K562 (cell line): ENCODE measurements around the gene HOXD4. TPM values are rescaled to one million over a fixed set of nuclear protein-coding genes. Genes with fewer than 3 reads are reported as not detected.

Source experiments
- ATAC-seq: fragments of 200-7000 bp; cut with Tn5 transposase; 3 replicates; pipeline ENCODE4 v1.9.1; 2020; ENCODE audit warnings: moderate library complexity
- BruUV-seq: library from RNA; stranded (reverse); fragments of 400-500 nt; replicated peaks from 2 replicates; lab custom pipeline; 2021; lab: Mats Ljungman, UMichigan
- CTCF ChIA-PET: fragments of 300-600 bp; formaldehyde crosslinking; extraction: SDS; loops from one replicate; lab custom pipeline; 2021; ENCODE audit warnings: low intra/inter-chr PET ratio; lab: Yijun Ruan, JAX
- POLR2A ChIA-PET: fragments of 300-600, 350-650 bp; sonication (Branson Sonifier 250); formaldehyde crosslinking; extraction: SDS; loops from one replicate; lab custom pipeline; 2021; ENCODE audit warnings: antibody characterized with exemption, inconsistent platforms; lab: Yijun Ruan, JAX
- DNase-seq, 4 experiments: peaks; one replicate each; pipeline versions ENCODE4 v3.0.0 to v3.0.0-alpha.2; 2011 to 2018; ENCODE audit warnings: low spot score in 3 of 4, mixed read lengths in 3 of 4; ENCODE audit errors: extremely low read depth in 1 of 4
- FAIRE-seq: peaks from 2 replicates; lab custom pipeline; 2011; peaks lifted over from hg19 to GRCh38; lab: Jason Lieb, UNC
- H2AFZ ChIP-seq: 2 replicates; pipeline ENCODE4 v1.6.0; 2011; ENCODE audit warnings: low read depth, low read length, control low read depth, inconsistent platforms
- H3K27ac ChIP-seq: fragments of 200-600 bp; 3 replicates; pipeline ENCODE4 v1.8.0; 2011; ENCODE audit warnings: low read depth, mild to moderate bottlenecking, control low read depth, inconsistent platforms, low read length, moderate library complexity, mixed read lengths; ENCODE audit errors: extremely low read depth
- H3K27me3 ChIP-seq, 2 experiments: fragments of 300-600 bp in 1 of 2; 2 replicates in 1 of 2; 3 replicates in 1 of 2; pipeline versions ENCODE4 v1.6.0 to v1.8.0; 2011; ENCODE audit warnings: inconsistent platforms in 2 of 2, low read length in 2 of 2, mild to moderate bottlenecking in 1 of 2, mixed read lengths in 1 of 2, moderate library complexity in 1 of 2; ENCODE audit not compliant: control insufficient read depth in 2 of 2, insufficient read depth in 2 of 2
- H3K36me3 ChIP-seq: fragments of 300-600 bp; 3 replicates; pipeline ENCODE4 v1.8.0; 2011; ENCODE audit warnings: mild to moderate bottlenecking, low read length, inconsistent platforms; ENCODE audit not compliant: control insufficient read depth, insufficient read depth
- H3K4me1 ChIP-seq, 2 experiments: fragments of 200-600 bp in 1 of 2; replicated peaks in 1 of 2; 2 replicates in 1 of 2; 3 replicates in 1 of 2; pipeline versions ENCODE4 v1.5.1 to v1.8.0; 2011; ENCODE audit warnings: inconsistent platforms in 2 of 2, low read length in 2 of 2, mild to moderate bottlenecking in 1 of 2, mixed read lengths in 1 of 2, moderate library complexity in 1 of 2; ENCODE audit not compliant: control insufficient read depth in 2 of 2, insufficient read depth in 2 of 2
- H3K4me2 ChIP-seq: 2 replicates; pipeline ENCODE4 v1.6.1; 2011; ENCODE audit warnings: low read length, control low read depth, inconsistent platforms, mixed read lengths; ENCODE audit not compliant: insufficient read depth
- H3K4me3 ChIP-seq: fragments of 200-600 bp; sonication (generic), shearing (Covaris generic); 2 replicates; pipeline ENCODE4 v1.5.1; 2016; ENCODE audit warnings: control low read depth, inconsistent platforms
- H3K79me2 ChIP-seq: fragments of 200-600 bp; 3 replicates; pipeline ENCODE4 v1.8.0; 2011; ENCODE audit warnings: low read length, inconsistent platforms; ENCODE audit not compliant: control insufficient read depth, insufficient read depth
- H3K9ac ChIP-seq, 2 experiments: 2 replicates each; pipeline versions ENCODE4 v1.6.0 to v1.6.1; 2011; ENCODE audit warnings: low read depth in 2 of 2, low read length in 2 of 2, control low read depth in 1 of 2, inconsistent platforms in 1 of 2, mild to moderate bottlenecking in 1 of 2, mixed read lengths in 1 of 2; ENCODE audit not compliant: insufficient read depth in 1 of 2
- H3K9me1 ChIP-seq: one replicate; pipeline ENCODE4 v1.6.0; 2011; ENCODE audit warnings: inconsistent platforms, mild to moderate bottlenecking, low read length, moderate library complexity; ENCODE audit not compliant: control insufficient read depth, insufficient read depth
- H3K9me3 ChIP-seq: replicated peaks from 2 replicates; pipeline ENCODE4 v1.5.1; 2011; ENCODE audit warnings: low read depth, low read length, inconsistent platforms; ENCODE audit not compliant: control insufficient read depth, insufficient read depth
- H4K20me1 ChIP-seq: replicated peaks from 2 replicates; pipeline ENCODE4 v1.6.1; 2011; ENCODE audit warnings: low read length, inconsistent platforms, mixed read lengths; ENCODE audit not compliant: control insufficient read depth, insufficient read depth
- CBX5 ChIP-seq: IDR thresholded peaks from 2 replicates; pipeline ENCODE4 v1.6.1; 2014; ENCODE audit warnings: low read depth, borderline replicate concordance
- CTBP1 ChIP-seq: fragments of 450-650 bp; IDR thresholded peaks from 2 replicates; pipeline ENCODE4 v1.6.1; 2016; ENCODE audit warnings: borderline replicate concordance
- NCOR1 ChIP-seq: fragments of 450-650 bp; IDR thresholded peaks from 2 replicates; pipeline ENCODE4 v1.6.1; 2016; ENCODE audit warnings: mild to moderate bottlenecking, moderate library complexity
- SPI1 ChIP-seq: IDR thresholded peaks from 2 replicates; pipeline ENCODE4 v1.6.1; 2011; ENCODE audit warnings: low read depth, low read length, control low read depth, borderline replicate concordance
- ZNF436 ChIP-seq: fragments of 250-450, 450-650 bp; sonication (Bioruptor Pico); formaldehyde crosslinking; IDR thresholded peaks from 2 replicates; pipeline ENCODE4 v1.7.0; 2020; ENCODE audit warnings: mild to moderate bottlenecking
- WGBS: fragments of 100-300 bp; shearing (Covaris generic); methylation state at CpG from one replicate; pipeline ENCODE4 v1.1.6; 2016; ENCODE audit warnings: low coverage, mixed read lengths; ENCODE audit not compliant: insufficient coverage; ENCODE audit errors: missing lambda C conversion rate; 5-methylcytosine and 5-hydroxymethylcytosine counted together
- in situ Hi-C: fragments of 300-500 bp; cut with MboI; formaldehyde crosslinking; loops from 4 replicates; pipeline ENCODE4 v1.15.0; 2018; ENCODE audit warnings: inconsistent platforms, mixed read lengths
- intact Hi-C: fragments of 100-400 bp; cut with micrococcal nuclease; formaldehyde crosslinking; loops from 2 replicates; pipeline ENCODE4 v1.14.2; 2022
- polyA plus RNA-seq, 8 experiments: library from polyadenylated mRNA; depleted of rRNA in 4 of 8; stranded (reverse) in 5 of 8; unstranded in 3 of 8; fragments of >200 nt; fragmentation: Nextera tagmentation in 2 of 8; fragmentation: Illumina TruSeq in 1 of 8; extraction: Ambion mirVana in 2 of 8; extraction: Trizol in 1 of 8; gene quantifications; 2 replicates each; pipeline versions ENCODE4 v1.2.1 to v1.2.3, GENCODE V29; 2011 to 2014; ENCODE audit warnings: inconsistent platforms in 1 of 8, missing spikeins in 1 of 8
- total RNA-seq, 7 experiments: library from RNA; depleted of rRNA in 6 of 7; stranded (reverse); fragments of >200 nt in 6 of 7; fragmentation: Illumina TruSeq in 2 of 7; extraction: Trizol in 2 of 7; gene quantifications; 2 replicates each; pipeline versions ENCODE4 v1.2.1 to v1.2.3, GENCODE V29; 2011 to 2021; ENCODE audit warnings: low replicate concordance in 1 of 7
- TF ChIP-seq, protein P1 (sequence below), 2 experiments: fragments of 450-650 bp in 1 of 2; IDR thresholded peaks; 2 replicates each; pipeline ENCODE4 v1.6.1; 2011 to 2017; ENCODE audit warnings: low read depth in 2 of 2, antibody characterized with exemption in 1 of 2, borderline replicate concordance in 1 of 2, low read length in 1 of 2, mild to moderate bottlenecking in 1 of 2, mixed read lengths in 1 of 2; ENCODE audit not compliant: control insufficient read depth in 1 of 2
- TF ChIP-seq, protein P2 (sequence below): fragments of 450-650 bp; formaldehyde crosslinking; IDR thresholded peaks from 2 replicates; pipeline ENCODE4 v1.4.0; 2020; ENCODE audit warnings: mild to moderate bottlenecking, moderate library complexity

The HOXD4 gene
- total and polyA plus RNA-seq, 9 of the 15 experiments (the other 6 are each of a cell fraction or from before 2014, with no cell fraction given): not detected

DNA sequence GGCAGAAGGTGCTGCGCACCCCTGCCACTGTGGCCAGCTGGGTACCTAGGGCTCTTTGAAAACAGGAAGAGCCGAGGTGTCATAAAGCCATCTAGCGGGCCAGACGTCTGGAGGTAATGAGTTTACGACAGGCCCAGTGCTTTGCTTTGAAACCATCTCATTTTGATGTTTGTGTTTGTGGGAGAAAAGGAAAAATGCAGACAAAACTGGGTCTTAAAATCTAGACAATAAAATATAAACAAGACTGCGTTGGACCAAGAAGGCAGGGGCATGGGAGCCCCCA is 25.6 kb upstream of the HOXD4 start:
- intact Hi-C loops: loop anchor here (2.0 to 5.0 kb wide), 4 partner anchors 427 to 1021 kb away; no protein-coding TSS in a partner anchor
- Histone ChIP-seq H3K36me3 (no peaks in the 10 kb centered on the region), H3K27me3 (peaks cover 69 to 80% of the 10 kb centered on the region in 2 experiments), H2AFZ (no peak overlapping the region), H3K9me3 (no peaks in the 10 kb centered on the region), H3K4me1 (peaks cover 0 to 40% of the 10 kb centered on the region in 2 experiments; a peak in 2 of 5 replicates), H3K4me2 (no peak overlapping the region), H3K9me1 (no peaks in the 10 kb centered on the region), H3K79me2 (no peaks in the 10 kb centered on the region), H3K27ac (no peak overlapping the region), H3K9ac (no peak overlapping the region), H4K20me1 (0 out of 2 replicates have a peak, but pooled peaks cover 8% of the 10 kb centered on the region), H3K4me3 (no peak overlapping the region)
- no TSS peak for BruUV-seq
- POLR2A ChIA-PET: interaction anchor here (0.6 to 1.5 kb wide), 2 partner anchors 325 to 528 kb away, joined by 3 to 5 read pairs; no protein-coding TSS in a partner anchor
- TF ChIP-seq, protein P1, sequence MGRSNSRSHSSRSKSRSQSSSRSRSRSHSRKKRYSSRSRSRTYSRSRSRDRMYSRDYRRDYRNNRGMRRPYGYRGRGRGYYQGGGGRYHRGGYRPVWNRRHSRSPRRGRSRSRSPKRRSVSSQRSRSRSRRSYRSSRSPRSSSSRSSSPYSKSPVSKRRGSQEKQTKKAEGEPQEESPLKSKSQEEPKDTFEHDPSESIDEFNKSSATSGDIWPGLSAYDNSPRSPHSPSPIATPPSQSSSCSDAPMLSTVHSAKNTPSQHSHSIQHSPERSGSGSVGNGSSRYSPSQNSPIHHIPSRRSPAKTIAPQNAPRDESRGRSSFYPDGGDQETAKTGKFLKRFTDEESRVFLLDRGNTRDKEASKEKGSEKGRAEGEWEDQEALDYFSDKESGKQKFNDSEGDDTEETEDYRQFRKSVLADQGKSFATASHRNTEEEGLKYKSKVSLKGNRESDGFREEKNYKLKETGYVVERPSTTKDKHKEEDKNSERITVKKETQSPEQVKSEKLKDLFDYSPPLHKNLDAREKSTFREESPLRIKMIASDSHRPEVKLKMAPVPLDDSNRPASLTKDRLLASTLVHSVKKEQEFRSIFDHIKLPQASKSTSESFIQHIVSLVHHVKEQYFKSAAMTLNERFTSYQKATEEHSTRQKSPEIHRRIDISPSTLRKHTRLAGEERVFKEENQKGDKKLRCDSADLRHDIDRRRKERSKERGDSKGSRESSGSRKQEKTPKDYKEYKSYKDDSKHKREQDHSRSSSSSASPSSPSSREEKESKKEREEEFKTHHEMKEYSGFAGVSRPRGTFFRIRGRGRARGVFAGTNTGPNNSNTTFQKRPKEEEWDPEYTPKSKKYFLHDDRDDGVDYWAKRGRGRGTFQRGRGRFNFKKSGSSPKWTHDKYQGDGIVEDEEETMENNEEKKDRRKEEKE (IDR thresholded peaks at IDR 0.05; ENCODE audit: borderline replicate concordance in 1 of 2, control insufficient read depth in 1 of 2, low read depth in 2 of 2, low read length in 1 of 2): no peak
- TF ChIP-seq CTBP1 (no peak), SPI1 (peak; percentile 38; the same call in 1 of the 2 replicates), NCOR1 (no peak), ZNF436 (no peak), CBX5 (no peak)
- TF ChIP-seq, protein P2, sequence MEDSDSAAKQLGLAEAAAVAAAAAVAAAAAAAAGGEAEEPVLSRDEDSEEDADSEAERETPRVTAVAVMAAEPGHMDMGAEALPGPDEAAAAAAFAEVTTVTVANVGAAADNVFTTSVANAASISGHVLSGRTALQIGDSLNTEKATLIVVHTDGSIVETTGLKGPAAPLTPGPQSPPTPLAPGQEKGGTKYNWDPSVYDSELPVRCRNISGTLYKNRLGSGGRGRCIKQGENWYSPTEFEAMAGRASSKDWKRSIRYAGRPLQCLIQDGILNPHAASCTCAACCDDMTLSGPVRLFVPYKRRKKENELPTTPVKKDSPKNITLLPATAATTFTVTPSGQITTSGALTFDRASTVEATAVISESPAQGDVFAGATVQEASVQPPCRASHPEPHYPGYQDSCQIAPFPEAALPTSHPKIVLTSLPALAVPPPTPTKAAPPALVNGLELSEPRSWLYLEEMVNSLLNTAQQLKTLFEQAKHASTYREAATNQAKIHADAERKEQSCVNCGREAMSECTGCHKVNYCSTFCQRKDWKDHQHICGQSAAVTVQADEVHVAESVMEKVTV (CRISPR knock-in tag): no peak
- CTCF ChIA-PET: no interaction called here
- ATAC-seq (no peak), DNase-seq (no peak), FAIRE-seq (no peak)
- in situ Hi-C loops: loop anchor here (5.0 to 25.0 kb wide), 4 partner anchors 512 to 1637 kb away; no protein-coding TSS in a partner anchor
- under 1% methylated on average over 6 of the region's 6 CpGs for WGBS
